NT2/D1 (cell line): ENCODE measurements around the gene TTLL11.

Source experiments
- SUZ12 ChIP-seq: IDR thresholded peaks from 2 replicates; pipeline ENCODE4 v1.6.1; 2011; ENCODE audit not compliant: insufficient read length, insufficient read depth; ENCODE audit errors: extremely low read depth
- YY1 ChIP-seq: IDR thresholded peaks from 2 replicates; pipeline ENCODE4 v1.6.1; 2011; ENCODE audit not compliant: insufficient read length, insufficient read depth
- ZNF274 ChIP-seq: IDR thresholded peaks from 2 replicates; pipeline ENCODE4 v1.6.1; 2011; ENCODE audit warnings: mild to moderate bottlenecking, low read depth, low read length

GRCh38 chr9:121853617-121854395, 239.3 kb downstream of the TTLL11 start:
- TF ChIP-seq ZNF274 (no peak), SUZ12 (no peak), YY1 (no peak)
